ENCODE measurements around the gene SCUBE1. TPM values are rescaled to one million over a fixed set of nuclear protein-coding genes. Genes with fewer than 3 reads are reported as not detected.

SCUBE1 gene
- total and polyA plus RNA-seq, 2 experiments from 2014 or later, result 2.1 to 2.2 TPM

GRCh38 chr22:43199541-43199940, 143.6 kb downstream of the SCUBE1 start:
- Histone ChIP-seq H3K36me3 (replicated peaks; ENCODE audit: insufficient read depth, low read depth) (no peaks in the 10 kb centered on the region), H3K4me3 (no peak overlapping the region), H3K79me2 (no peaks in the 10 kb centered on the region), H2AFZ (no peak overlapping the region), H3K9me2 (replicated peaks; ENCODE audit: insufficient read depth) (no peaks in the 10 kb centered on the region), H3K9me3 (ENCODE audit: low read depth) (no peaks in the 10 kb centered on the region), H3K27ac (no peak overlapping the region), H4K20me1 (ENCODE audit: insufficient read depth, poor library complexity, severe bottlenecking) (no peaks in the 10 kb centered on the region), H3K4me2 (no peak overlapping the region), H3K27me3 (no peaks in the 10 kb centered on the region), H3K4me1 (ENCODE audit: insufficient read depth) (no peaks in the 10 kb centered on the region)
- WGBS (ENCODE audit: low lambda C conversion rate, missing lambda C conversion rate), result 85% methylated on average over 11 of the region's 11 CpGs
- TF ChIP-seq EZH2 (IDR thresholded peaks at IDR 0.05; ENCODE audit: borderline replicate concordance) (no peak), EZH2phosphoT487 (IDR thresholded peaks at IDR 0.05; ENCODE audit: low read depth, severe bottlenecking, unreplicated experiment) (no peak), CTCF (IDR thresholded peaks at IDR 0.05; ENCODE audit: poor library complexity) (no peak)
- no peak for DNase-seq (ENCODE audit: low spot score)

- Histone ChIP-seq H3K4me1 (ENCODE audit: insufficient read depth) (no peaks in the 10 kb centered on the region), H3K36me3 (replicated peaks; ENCODE audit: insufficient read depth, low read depth) (no peaks in the 10 kb centered on the region), H3K9me2 (replicated peaks; ENCODE audit: insufficient read depth) (no peaks in the 10 kb centered on the region), H3K4me3 (no peak overlapping the region), H3K9me3 (ENCODE audit: low read depth) (no peaks in the 10 kb centered on the region), H3K27me3 (no peaks in the 10 kb centered on the region), H3K4me2 (no peak overlapping the region), H2AFZ (no peak overlapping the region), H4K20me1 (ENCODE audit: insufficient read depth, poor library complexity, severe bottlenecking) (no peaks in the 10 kb centered on the region), H3K27ac (no peak overlapping the region), H3K79me2 (no peaks in the 10 kb centered on the region)
- TF ChIP-seq EZH2 (IDR thresholded peaks at IDR 0.05; ENCODE audit: borderline replicate concordance) (no peak), CTCF (IDR thresholded peaks at IDR 0.05; ENCODE audit: poor library complexity) (no peak), EZH2phosphoT487 (IDR thresholded peaks at IDR 0.05; ENCODE audit: low read depth, severe bottlenecking, unreplicated experiment) (no peak)
- no peak for DNase-seq (ENCODE audit: low spot score)
- WGBS (ENCODE audit: low lambda C conversion rate, missing lambda C conversion rate), result 82% methylated on average over 9 of the region's 9 CpGs
Measured at GRCh38 chr22:43198936-43199335, 144.2 kb downstream of the SCUBE1 start.

- Histone ChIP-seq H3K27ac (no peak overlapping the region), H3K4me2 (no peak overlapping the region), H3K9me2 (replicated peaks; ENCODE audit: insufficient read depth) (no peaks in the 10 kb centered on the region), H3K9me3 (ENCODE audit: low read depth) (no peaks in the 10 kb centered on the region), H3K4me3 (no peak overlapping the region), H3K36me3 (replicated peaks; ENCODE audit: insufficient read depth, low read depth) (no peaks in the 10 kb centered on the region), H4K20me1 (ENCODE audit: insufficient read depth, poor library complexity, severe bottlenecking) (no peaks in the 10 kb centered on the region), H2AFZ (no peak overlapping the region), H3K27me3 (no peaks in the 10 kb centered on the region), H3K4me1 (ENCODE audit: insufficient read depth) (no peaks in the 10 kb centered on the region), H3K79me2 (no peaks in the 10 kb centered on the region)
- no peak for DNase-seq (ENCODE audit: low spot score)
- TF ChIP-seq EZH2phosphoT487 (IDR thresholded peaks at IDR 0.05; ENCODE audit: low read depth, severe bottlenecking, unreplicated experiment) (no peak), EZH2 (IDR thresholded peaks at IDR 0.05; ENCODE audit: borderline replicate concordance) (no peak), CTCF (IDR thresholded peaks at IDR 0.05; ENCODE audit: poor library complexity) (no peak)
- WGBS (ENCODE audit: low lambda C conversion rate, missing lambda C conversion rate), result 92% methylated on average over 5 of the region's 5 CpGs
Measured at GRCh38 chr22:43198126-43198525, 145.0 kb downstream of the SCUBE1 start.
